Body of pancreas (tissue), 4 donors: ENCODE measurements around the gene PIK3R5.

ENCODE experiments used
- CTCF ChIP-seq, 7 experiments: fragments of 450-650 bp in 4 of 7; fragments of 200-600 bp in 3 of 7; sonication (generic) in 3 of 7; IDR thresholded peaks; one replicate each; pipeline ENCODE4 v1.5.1; 2016 to 2019; ENCODE audit warnings: antibody characterized with exemption in 7 of 7
- POLR2A ChIP-seq, 3 donors: fragments of 450-650 bp; IDR thresholded peaks; one replicate each; pipeline ENCODE4 v1.6.1; 2016; ENCODE audit warnings: antibody characterized with exemption in 3 of 3, mild to moderate bottlenecking in 2 of 3

GRCh38 chr17:9004961-9005285, 39.4 kb upstream of the PIK3R5 start:
- TF ChIP-seq POLR2A (IDR thresholded peaks at IDR 0.05) (no peak), CTCF (IDR thresholded peaks at IDR 0.05) (no peak)
